ENCODE measurements around the gene MEGF9. TPM values are rescaled to one million over a fixed set of nuclear protein-coding genes. Genes with fewer than 3 reads are reported as not detected.

The MEGF9 gene
- total RNA-seq, result 5.0 and 5.1 TPM in 2 replicates

GRCh38 chr9:120714088-120714845, at the start of gene MEGF9:
Gene MEGF9 (minus strand): TSS chr9:120714470. CDS start chr9:120714358, 112 bp downstream.

GRCh38 chr9:120580051-120580896, 134.0 kb downstream of the MEGF9 start, which contains the start of gene CDK5RAP2:
Gene CDK5RAP2 (minus strand): TSS chr9:120580167. CDS start chr9:120579978, 189 bp downstream.

Other genes with a start within 250 kb of the MEGF9 start
- 15.9 and 16.1 TPM in 2 replicates for gene CDK5RAP2, start 134.3 kb downstream of the MEGF9 start, total RNA-seq
- 32.7 and 34.8 TPM in 2 replicates for gene FBXW2, start 78.9 kb upstream of the MEGF9 start, total RNA-seq
- gene PSMD5, start 128.5 kb upstream of the MEGF9 start, total RNA-seq, result 19.3 and 22.0 TPM in 2 replicates
- 9.4 and 12.0 TPM in 2 replicates for gene PHF19, start 162.7 kb upstream of the MEGF9 start, total RNA-seq
- 0.43 and 0.65 TPM in 2 replicates for gene TRAF1, start 212.3 kb upstream of the MEGF9 start, total RNA-seq

Data from dermis lymphatic vessel endothelial cell (primary cell).